Motor neuron (in vitro differentiated cells): ENCODE data around the gene AUNIP. TPM values are rescaled to one million over a fixed set of nuclear protein-coding genes. Genes with fewer than 3 reads are reported as not detected.

ENCODE experiments used
- ATAC-seq, 8 experiments: fragments of 200-7000 bp; cut with Tn5 transposase; replicated peaks in 6 of 8; 2 replicates each; pipeline ENCODE4 v1.8.0; 2021; ENCODE audit warnings: mild to moderate bottlenecking in 8 of 8, moderate library complexity in 8 of 8
- H3K27ac ChIP-seq, 2 donors: fragments of 250-450 bp; sonication (Bioruptor Pico); 2 replicates each; pipeline ENCODE4 v1.9.0; 2021; ENCODE audit warnings: antibody characterized with exemption in 2 of 2, mild to moderate bottlenecking in 2 of 2, moderate library complexity in 1 of 2
- H3K4me1 ChIP-seq, 2 donors: fragments of 250-450 bp; sonication (Bioruptor Pico); replicated peaks in 1 of 2; 2 replicates each; pipeline ENCODE4 v1.6.1; 2021; ENCODE audit warnings: antibody characterized with exemption in 2 of 2, mild to moderate bottlenecking in 2 of 2, moderate library complexity in 1 of 2
- H3K4me3 ChIP-seq, 5 donors: fragments of 250-450 bp; sonication (Bioruptor Pico); 2 replicates each; pipeline ENCODE4 v1.9.0; 2021; ENCODE audit warnings: antibody characterized with exemption in 5 of 5, mild to moderate bottlenecking in 5 of 5, moderate library complexity in 4 of 5
- WGBS, 10 experiments: fragments of 450-650 bp; shearing (Covaris generic); methylation state at CpG; one replicate each; pipeline ENCODE4 v1.0.0; 2022; 5-methylcytosine and 5-hydroxymethylcytosine counted together
- in situ Hi-C, 9 experiments: fragments of 400-800 bp; cut with MboI; loops; one replicate each; pipeline ENCODE4 v1.15.0; 2021; ENCODE audit warnings: low sequenced_read_pairs in 9 of 9, low pct_unique_long_range_greater_than_20kb in 2 of 9; ENCODE audit not compliant: unreplicated experiment in 9 of 9
- total RNA-seq, 8 experiments: library from RNA; unstranded; fragments of 300-600 nt; gene quantifications; 2 replicates each; pipeline versions ENCODE4 v1.2.3 to v1.2.4, GENCODE V29; 2022

AUNIP gene
- total RNA-seq, 8 experiments from 2014 or later, result 0.78 to 15.5 (median 2.6) TPM

DNA sequence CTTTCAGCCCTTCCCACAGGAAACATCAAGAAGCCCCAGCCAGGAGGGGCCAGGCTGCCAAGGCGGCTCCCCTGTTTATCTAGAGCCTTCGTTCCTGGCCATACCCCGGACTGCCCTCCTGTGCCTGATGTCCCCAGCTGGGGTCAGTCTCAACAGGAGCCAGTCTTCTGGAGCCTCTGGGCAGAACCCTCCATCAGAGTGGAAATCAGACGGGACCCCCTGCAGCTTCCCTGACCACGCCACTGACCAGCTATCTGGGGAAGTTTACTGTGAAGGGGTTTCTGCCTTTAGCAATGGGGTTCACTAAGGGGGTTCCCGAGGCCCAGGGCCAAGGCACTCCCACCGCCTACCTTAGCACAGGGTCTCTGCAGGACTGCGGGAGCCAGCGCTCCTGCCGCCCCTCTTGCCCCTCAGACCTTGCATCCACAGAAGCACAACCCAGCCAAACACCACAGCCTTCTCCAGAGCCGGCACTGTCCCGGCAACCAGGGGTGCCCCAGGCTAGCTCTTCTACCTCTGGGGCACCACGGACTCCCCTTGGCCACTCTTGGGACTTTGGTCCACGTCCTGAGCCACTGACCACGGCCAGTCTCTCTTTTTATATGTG lies 43.0 kb downstream of the AUNIP start:
- ATAC-seq, result no peak
- no peak overlapping the region for H3K27ac ChIP-seq
- peaks cover 8 to 10% of the 10 kb centered on the region in 2 donors for H3K4me1 ChIP-seq
- in situ Hi-C loops, result loop anchor here in 4 of 9 experiments (25.0 kb wide), 2 partner anchors 204 to 579 kb away; partner anchors contain the start of genes MAN1C1 (in 2 of the 4), RSRP1 (in 2 of the 4) and SYF2 (in 2 of the 4)
- no peak overlapping the region for H3K4me3 ChIP-seq
- 40 to 97% (median 85%) methylated on average over 1 to 14 of the region's 15 CpGs; no CpG with 5 or more reads in 3 of the 10 experiments for WGBS, 10 experiments

GRCh38 chr1:25815208-25816111 lies 43.8 kb downstream of the AUNIP start:
- in situ Hi-C loops, result loop anchor here in 4 of 9 experiments (25.0 kb wide), 2 partner anchors 203 to 578 kb away; partner anchors contain the start of genes MAN1C1 (in 2 of the 4), RSRP1 (in 2 of the 4) and SYF2 (in 2 of the 4)
- Histone ChIP-seq H3K4me3 (no peak overlapping the region), H3K4me1 (peaks cover 8 to 12% of the 10 kb centered on the region in 2 donors), H3K27ac (no peak overlapping the region)
- ATAC-seq, result no peak
- WGBS, 10 experiments, result 80 to 100% (median 95%) methylated on average over 1 to 7 of the region's 24 CpGs; no CpG with 5 or more reads in 5 of the 10 experiments

DNA sequence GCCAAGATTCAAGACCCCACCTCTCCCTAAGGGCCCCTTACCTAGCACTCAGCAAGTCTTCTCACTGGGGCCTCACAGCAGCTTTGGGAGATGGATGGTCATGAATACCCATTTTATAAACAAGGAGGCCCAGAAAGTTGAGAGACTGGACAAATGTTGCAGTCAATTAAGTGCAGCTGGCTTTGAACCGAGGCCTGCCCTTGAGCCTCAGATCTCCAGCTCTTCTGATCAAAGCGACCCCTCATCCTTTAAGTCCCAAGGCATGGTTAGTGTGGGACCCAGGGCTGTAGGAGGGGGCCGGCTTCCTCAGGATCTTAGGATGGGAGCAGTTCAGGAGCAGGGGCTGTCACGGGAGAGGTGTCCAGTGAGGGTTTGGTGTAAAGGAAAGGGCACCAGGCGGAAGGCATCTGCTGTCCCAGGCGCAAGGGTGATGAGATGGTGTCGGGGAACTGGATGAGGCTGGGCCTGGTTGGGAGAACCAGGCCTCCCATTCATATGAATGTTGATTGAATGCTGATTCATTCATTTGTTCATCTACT lies 44.6 kb downstream of the AUNIP start:
- Histone ChIP-seq H3K4me1 (peaks cover 8 to 12% of the 10 kb centered on the region in 2 donors), H3K4me3 (no peak overlapping the region), H3K27ac (no peak overlapping the region)
- in situ Hi-C loops, result loop anchor here in 4 of 9 experiments (25.0 kb wide), 2 partner anchors 202 to 577 kb away; partner anchors contain the start of genes MAN1C1 (in 2 of the 4), RSRP1 (in 2 of the 4) and SYF2 (in 2 of the 4)
- 50 to 95% (median 93%) methylated on average over 1 to 7 of the region's 7 CpGs; no CpG with 5 or more reads in 5 of the 10 experiments for WGBS, 10 experiments
- ATAC-seq, result no peak

GRCh38 chr1:25813734-25814471 lies 45.4 kb downstream of the AUNIP start:
- no peak for ATAC-seq
- no peak overlapping the region for H3K4me3 ChIP-seq
- peaks cover 6 to 10% of the 10 kb centered on the region in 2 donors for H3K4me1 ChIP-seq
- in situ Hi-C loops, result loop anchor here in 4 of 9 experiments (25.0 kb wide), 2 partner anchors 202 to 577 kb away; partner anchors contain the start of genes MAN1C1 (in 2 of the 4), RSRP1 (in 2 of the 4) and SYF2 (in 2 of the 4)
- 80 to 100% (median 89%) methylated on average over 1 to 17 of the region's 24 CpGs; no CpG with 5 or more reads in 4 of the 10 experiments for WGBS, 10 experiments
- H3K27ac ChIP-seq, result no peak overlapping the region

DNA sequence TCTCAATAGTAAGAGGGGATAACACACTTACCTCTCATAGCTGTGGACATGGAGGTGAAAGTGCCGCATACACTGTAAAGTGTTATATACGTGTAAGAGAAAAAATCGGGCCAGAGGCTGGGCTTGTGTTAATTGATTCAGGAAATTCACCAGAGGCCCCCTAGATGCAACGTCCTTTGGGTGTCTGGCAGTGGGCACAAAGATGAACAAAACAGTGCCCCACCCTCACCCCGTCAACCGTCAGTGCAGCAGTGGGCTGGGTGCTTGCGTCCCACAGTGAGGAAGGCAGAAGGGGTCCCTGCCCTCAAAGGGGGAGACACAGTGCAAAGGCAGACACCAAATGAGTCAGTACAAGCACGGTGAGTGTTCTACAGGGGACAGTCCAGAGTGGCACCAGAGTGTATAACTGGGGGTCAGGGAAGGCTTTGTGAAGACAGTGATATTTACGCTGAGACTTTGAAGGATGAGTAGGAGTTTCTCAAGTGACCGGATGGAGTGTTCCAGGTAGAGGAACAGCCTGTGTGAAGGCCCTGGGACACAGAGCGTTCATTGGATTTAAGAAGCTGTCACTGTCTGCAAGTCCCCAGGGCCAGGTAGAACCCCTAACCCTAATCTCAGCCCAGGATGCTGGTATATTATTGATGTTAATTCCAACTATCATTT lies 46.1 kb downstream of the AUNIP start:
- Histone ChIP-seq H3K4me3 (no peak overlapping the region), H3K4me1 (peaks cover 0 to 6% of the 10 kb centered on the region in 2 donors), H3K27ac (no peak overlapping the region)
- in situ Hi-C loops, result loop anchor here in 4 of 9 experiments (25.0 kb wide), 2 partner anchors 201 to 576 kb away; partner anchors contain the start of genes MAN1C1 (in 2 of the 4), RSRP1 (in 2 of the 4) and SYF2 (in 2 of the 4)
- no peak for ATAC-seq
- WGBS, 10 experiments, result 60 to 88% (median 80%) methylated on average over 1 to 11 of the region's 11 CpGs; no CpG with 5 or more reads in 1 of the 10 experiments

GRCh38 chr1:25811384-25812082 lies 47.7 kb downstream of the AUNIP start:
- ATAC-seq, result no peak
- Histone ChIP-seq H3K4me3 (no peak overlapping the region), H3K27ac (no peak overlapping the region), H3K4me1 (peaks cover 0 to 6% of the 10 kb centered on the region in 2 donors)
- WGBS, 10 experiments, result 60 to 100% (median 84%) methylated on average over 1 to 11 of the region's 13 CpGs; no CpG with 5 or more reads in 1 of the 10 experiments
- in situ Hi-C loops, result loop anchor here in 4 of 9 experiments (25.0 kb wide), 2 partner anchors 199 to 574 kb away; partner anchors contain the start of genes MAN1C1 (in 2 of the 4), RSRP1 (in 2 of the 4) and SYF2 (in 2 of the 4)

GRCh38 chr1:25810341-25811299 lies 48.6 kb downstream of the AUNIP start:
- Histone ChIP-seq H3K4me1 (peaks cover 0 to 6% of the 10 kb centered on the region in 2 donors), H3K4me3 (no peak overlapping the region), H3K27ac (no peak overlapping the region)
- 6 to 100% (median 60%) methylated on average over 2 to 17 of the region's 21 CpGs; no CpG with 5 or more reads in 3 of the 10 experiments for WGBS, 10 experiments
- peak; percentile 54 to 89 (median 67) for ATAC-seq
- in situ Hi-C loops, result loop anchor here in 4 of 9 experiments (25.0 kb wide), 2 partner anchors 198 to 573 kb away; partner anchors contain the start of genes MAN1C1 (in 2 of the 4), RSRP1 (in 2 of the 4) and SYF2 (in 2 of the 4)

- H3K4me3 ChIP-seq, result no peak overlapping the region
- ATAC-seq, result peak in 2 of 8 experiments; percentile 2 to 14
- in situ Hi-C loops, result loop anchor here in 4 of 9 experiments (25.0 kb wide), 2 partner anchors 198 to 573 kb away; partner anchors contain the start of genes MAN1C1 (in 2 of the 4), RSRP1 (in 2 of the 4) and SYF2 (in 2 of the 4)
- 100% methylated on average over 1 to 2 of the region's 7 CpGs; no CpG with 5 or more reads in 7 of the 10 experiments for WGBS, 10 experiments
- peaks cover 2 to 6% of the 10 kb centered on the region in 2 donors for H3K4me1 ChIP-seq
- no peak overlapping the region for H3K27ac ChIP-seq
Observed at GRCh38 chr1:25809929-25810328, 49.3 kb downstream of the AUNIP start.

GRCh38 chr1:25809283-25809926 lies 49.9 kb downstream of the AUNIP start:
- in situ Hi-C loops, result loop anchor here in 4 of 9 experiments (25.0 kb wide), 2 partner anchors 197 to 572 kb away; partner anchors contain the start of genes MAN1C1 (in 2 of the 4), RSRP1 (in 2 of the 4) and SYF2 (in 2 of the 4)
- no peak overlapping the region for H3K4me3 ChIP-seq
- ATAC-seq, result no peak
- peaks cover 3 to 6% of the 10 kb centered on the region in 2 donors for H3K4me1 ChIP-seq
- H3K27ac ChIP-seq, result no peak overlapping the region
- WGBS, 10 experiments, result 87 to 100% (median 97%) methylated on average over 1 to 9 of the region's 18 CpGs; no CpG with 5 or more reads in 2 of the 10 experiments
